Loucy (cell line): Measurements from ENCODE around the gene TIFAB.

ENCODE experiments used
- EZH2phosphoT487 ChIP-seq: fragments of 200-600 bp; IDR thresholded peaks from 2 replicates; pipeline ENCODE4 v1.6.1; 2018; ENCODE audit warnings: antibody characterized with exemption, mild to moderate bottlenecking, moderate library complexity, borderline replicate concordance
- TF ChIP-seq, protein P1 (sequence below): fragments of 200-600 bp; sonication (generic); conservative IDR thresholded peaks from 2 replicates; pipeline ENCODE4 v1.5.1; 2014; ENCODE audit warnings: mild to moderate bottlenecking, antibody characterized with exemption, low read length

- TF ChIP-seq, protein P1, sequence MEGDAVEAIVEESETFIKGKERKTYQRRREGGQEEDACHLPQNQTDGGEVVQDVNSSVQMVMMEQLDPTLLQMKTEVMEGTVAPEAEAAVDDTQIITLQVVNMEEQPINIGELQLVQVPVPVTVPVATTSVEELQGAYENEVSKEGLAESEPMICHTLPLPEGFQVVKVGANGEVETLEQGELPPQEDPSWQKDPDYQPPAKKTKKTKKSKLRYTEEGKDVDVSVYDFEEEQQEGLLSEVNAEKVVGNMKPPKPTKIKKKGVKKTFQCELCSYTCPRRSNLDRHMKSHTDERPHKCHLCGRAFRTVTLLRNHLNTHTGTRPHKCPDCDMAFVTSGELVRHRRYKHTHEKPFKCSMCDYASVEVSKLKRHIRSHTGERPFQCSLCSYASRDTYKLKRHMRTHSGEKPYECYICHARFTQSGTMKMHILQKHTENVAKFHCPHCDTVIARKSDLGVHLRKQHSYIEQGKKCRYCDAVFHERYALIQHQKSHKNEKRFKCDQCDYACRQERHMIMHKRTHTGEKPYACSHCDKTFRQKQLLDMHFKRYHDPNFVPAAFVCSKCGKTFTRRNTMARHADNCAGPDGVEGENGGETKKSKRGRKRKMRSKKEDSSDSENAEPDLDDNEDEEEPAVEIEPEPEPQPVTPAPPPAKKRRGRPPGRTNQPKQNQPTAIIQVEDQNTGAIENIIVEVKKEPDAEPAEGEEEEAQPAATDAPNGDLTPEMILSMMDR = no peak
- TF ChIP-seq EZH2phosphoT487 = no peak
Measured at GRCh38 chr5:135437422-135437795, 14.7 kb downstream of the TIFAB start.
